ENCODE results near the gene FOXO1.

FOXO1 gene

GRCh38 chr13:40604135-40604534, 62.3 kb downstream of the FOXO1 start:
- Histone ChIP-seq H3K27me3 (replicated peaks; ENCODE audit: control insufficient read depth, insufficient read depth, low read length) (no peaks in the 10 kb centered on the region), H3K4me1 (ENCODE audit: control insufficient read depth, insufficient read depth, low read length) (peaks cover 7% of the 10 kb centered on the region), H3K4me3 (ENCODE audit: low read length) (no peak overlapping the region), H3K9me3 (ENCODE audit: control insufficient read depth, low read length) (no peaks in the 10 kb centered on the region), H3K36me3 (ENCODE audit: control insufficient read depth, insufficient read depth, low read length, severe bottlenecking) (peaks cover 5% of the 10 kb centered on the region), H3K9ac (ENCODE audit: low read length) (no peak overlapping the region)
- no peak for DNase-seq (ENCODE audit: low read depth)

GRCh38 chr13:40600149-40600751, 66.2 kb downstream of the FOXO1 start:
- no peak for DNase-seq (ENCODE audit: low read depth)

GRCh38 chr13:40599747-40600146, 66.7 kb downstream of the FOXO1 start:
- Histone ChIP-seq H3K27me3 (replicated peaks; ENCODE audit: control insufficient read depth, insufficient read depth, low read length) (no peaks in the 10 kb centered on the region), H3K4me1 (ENCODE audit: control insufficient read depth, insufficient read depth, low read length) (peaks cover 47% of the 10 kb centered on the region), H3K9me3 (ENCODE audit: control insufficient read depth, low read length) (no peaks in the 10 kb centered on the region), H3K9ac (ENCODE audit: low read length) (no peak overlapping the region), H3K4me3 (ENCODE audit: low read length) (no peak overlapping the region), H3K36me3 (ENCODE audit: control insufficient read depth, insufficient read depth, low read length, severe bottlenecking) (no peaks in the 10 kb centered on the region)
- DNase-seq (ENCODE audit: low read depth) = no peak

More at GRCh38 chr13:40600149-40600751, 66.2 kb downstream of the FOXO1 start:
- H3K4me1 ChIP-seq (ENCODE audit: control insufficient read depth, insufficient read depth, low read length) = peaks cover 42% of the 10 kb centered on the region
- no peak overlapping the region for H3K9ac ChIP-seq (ENCODE audit: low read length)
- H3K9me3 ChIP-seq (ENCODE audit: control insufficient read depth, low read length) = no peaks in the 10 kb centered on the region
- H3K27me3 ChIP-seq (replicated peaks; ENCODE audit: control insufficient read depth, insufficient read depth, low read length) = no peaks in the 10 kb centered on the region
- no peaks in the 10 kb centered on the region for H3K36me3 ChIP-seq (ENCODE audit: control insufficient read depth, insufficient read depth, low read length, severe bottlenecking)
- no peak overlapping the region for H3K4me3 ChIP-seq (ENCODE audit: low read length)

GRCh38 chr13:40599124-40599523, 67.3 kb downstream of the FOXO1 start:
- DNase-seq (ENCODE audit: low read depth) = no peak
- no peaks in the 10 kb centered on the region for H3K36me3 ChIP-seq (ENCODE audit: control insufficient read depth, insufficient read depth, low read length, severe bottlenecking)
- no peak overlapping the region for H3K4me3 ChIP-seq (ENCODE audit: low read length)

GRCh38 chr13:40598569-40598968, 67.9 kb downstream of the FOXO1 start:
- no peak for DNase-seq (ENCODE audit: low read depth)
- no peak overlapping the region for H3K9ac ChIP-seq (ENCODE audit: low read length)
- no peaks in the 10 kb centered on the region for H3K9me3 ChIP-seq (ENCODE audit: control insufficient read depth, low read length)
- H3K4me3 ChIP-seq (ENCODE audit: low read length) = no peak overlapping the region
- peaks cover 59% of the 10 kb centered on the region for H3K4me1 ChIP-seq (ENCODE audit: control insufficient read depth, insufficient read depth, low read length)
- H3K27me3 ChIP-seq (replicated peaks; ENCODE audit: control insufficient read depth, insufficient read depth, low read length) = no peaks in the 10 kb centered on the region
- no peaks in the 10 kb centered on the region for H3K36me3 ChIP-seq (ENCODE audit: control insufficient read depth, insufficient read depth, low read length, severe bottlenecking)

More at GRCh38 chr13:40599124-40599523, 67.3 kb downstream of the FOXO1 start:
- Histone ChIP-seq H3K9ac (ENCODE audit: low read length) (no peak overlapping the region), H3K27me3 (replicated peaks; ENCODE audit: control insufficient read depth, insufficient read depth, low read length) (no peaks in the 10 kb centered on the region), H3K9me3 (ENCODE audit: control insufficient read depth, low read length) (no peaks in the 10 kb centered on the region), H3K4me1 (ENCODE audit: control insufficient read depth, insufficient read depth, low read length) (peaks cover 53% of the 10 kb centered on the region)

- no peak overlapping the region for H3K9ac ChIP-seq (ENCODE audit: low read length)
- no peaks in the 10 kb centered on the region for H3K27me3 ChIP-seq (replicated peaks; ENCODE audit: control insufficient read depth, insufficient read depth, low read length)
- no peaks in the 10 kb centered on the region for H3K9me3 ChIP-seq (ENCODE audit: control insufficient read depth, low read length)
- DNase-seq (ENCODE audit: low read depth) = no peak
- peaks cover 60% of the 10 kb centered on the region for H3K4me1 ChIP-seq (ENCODE audit: control insufficient read depth, insufficient read depth, low read length)
- no peak overlapping the region for H3K4me3 ChIP-seq (ENCODE audit: low read length)
- H3K36me3 ChIP-seq (ENCODE audit: control insufficient read depth, insufficient read depth, low read length, severe bottlenecking) = no peaks in the 10 kb centered on the region
Measured at GRCh38 chr13:40597735-40598365, 68.6 kb downstream of the FOXO1 start.

- Histone ChIP-seq H3K4me3 (ENCODE audit: low read length) (no peak overlapping the region), H3K27me3 (replicated peaks; ENCODE audit: control insufficient read depth, insufficient read depth, low read length) (no peaks in the 10 kb centered on the region), H3K36me3 (ENCODE audit: control insufficient read depth, insufficient read depth, low read length, severe bottlenecking) (no peaks in the 10 kb centered on the region), H3K4me1 (ENCODE audit: control insufficient read depth, insufficient read depth, low read length) (peaks cover 60% of the 10 kb centered on the region), H3K9ac (ENCODE audit: low read length) (no peak overlapping the region), H3K9me3 (ENCODE audit: control insufficient read depth, low read length) (no peaks in the 10 kb centered on the region)
- no peak for DNase-seq (ENCODE audit: low read depth)
Measured at GRCh38 chr13:40596484-40596883, 70.0 kb downstream of the FOXO1 start.

GRCh38 chr13:40595693-40596092, 70.7 kb downstream of the FOXO1 start:
- Histone ChIP-seq H3K4me3 (ENCODE audit: low read length) (peak overlapping the region; percentile 16), H3K4me1 (ENCODE audit: control insufficient read depth, insufficient read depth, low read length) (peaks cover 61% of the 10 kb centered on the region), H3K27me3 (replicated peaks; ENCODE audit: control insufficient read depth, insufficient read depth, low read length) (no peaks in the 10 kb centered on the region), H3K36me3 (ENCODE audit: control insufficient read depth, insufficient read depth, low read length, severe bottlenecking) (peaks cover 2% of the 10 kb centered on the region), H3K9me3 (ENCODE audit: control insufficient read depth, low read length) (no peaks in the 10 kb centered on the region), H3K9ac (ENCODE audit: low read length) (no peak overlapping the region)
- no peak for DNase-seq (ENCODE audit: low read depth)

- H3K4me1 ChIP-seq (ENCODE audit: control insufficient read depth, insufficient read depth, low read length) = peaks cover 74% of the 10 kb centered on the region
- no peak for DNase-seq (ENCODE audit: low read depth)
Measured at GRCh38 chr13:40592035-40592434, 74.4 kb downstream of the FOXO1 start.

GRCh38 chr13:40591091-40591490, 75.3 kb downstream of the FOXO1 start:
- Histone ChIP-seq H3K27me3 (replicated peaks; ENCODE audit: control insufficient read depth, insufficient read depth, low read length) (no peaks in the 10 kb centered on the region), H3K9ac (ENCODE audit: low read length) (no peak overlapping the region), H3K4me3 (ENCODE audit: low read length) (no peak overlapping the region), H3K36me3 (ENCODE audit: control insufficient read depth, insufficient read depth, low read length, severe bottlenecking) (peaks cover 5% of the 10 kb centered on the region), H3K4me1 (ENCODE audit: control insufficient read depth, insufficient read depth, low read length) (peaks cover 74% of the 10 kb centered on the region), H3K9me3 (ENCODE audit: control insufficient read depth, low read length) (no peaks in the 10 kb centered on the region)
- no peak for DNase-seq (ENCODE audit: low read depth)

More at GRCh38 chr13:40592035-40592434, 74.4 kb downstream of the FOXO1 start:
- H3K9ac ChIP-seq (ENCODE audit: low read length) = no peak overlapping the region
- no peaks in the 10 kb centered on the region for H3K27me3 ChIP-seq (replicated peaks; ENCODE audit: control insufficient read depth, insufficient read depth, low read length)
- H3K4me3 ChIP-seq (ENCODE audit: low read length) = no peak overlapping the region
- peaks cover 5% of the 10 kb centered on the region for H3K36me3 ChIP-seq (ENCODE audit: control insufficient read depth, insufficient read depth, low read length, severe bottlenecking)
- no peaks in the 10 kb centered on the region for H3K9me3 ChIP-seq (ENCODE audit: control insufficient read depth, low read length)

GRCh38 chr13:40590112-40590862, 76.2 kb downstream of the FOXO1 start:
- no peak overlapping the region for H3K4me3 ChIP-seq (ENCODE audit: low read length)
- H3K9me3 ChIP-seq (ENCODE audit: control insufficient read depth, low read length) = no peaks in the 10 kb centered on the region
- no peak for DNase-seq (ENCODE audit: low read depth)
- peaks cover 74% of the 10 kb centered on the region for H3K4me1 ChIP-seq (ENCODE audit: control insufficient read depth, insufficient read depth, low read length)
- no peaks in the 10 kb centered on the region for H3K27me3 ChIP-seq (replicated peaks; ENCODE audit: control insufficient read depth, insufficient read depth, low read length)
- peaks cover 5% of the 10 kb centered on the region for H3K36me3 ChIP-seq (ENCODE audit: control insufficient read depth, insufficient read depth, low read length, severe bottlenecking)
- no peak overlapping the region for H3K9ac ChIP-seq (ENCODE audit: low read length)
